ENCODE measurements around the gene B4GALNT4. TPM values are rescaled to one million over a fixed set of nuclear protein-coding genes. Genes with fewer than 3 reads are reported as not detected.

The B4GALNT4 gene
- total and polyA plus RNA-seq, 2 of the 13 experiments (the other 11 are each of a cell fraction or from before 2014, with no cell fraction given), result 30.5 to 50.1 TPM

DNA sequence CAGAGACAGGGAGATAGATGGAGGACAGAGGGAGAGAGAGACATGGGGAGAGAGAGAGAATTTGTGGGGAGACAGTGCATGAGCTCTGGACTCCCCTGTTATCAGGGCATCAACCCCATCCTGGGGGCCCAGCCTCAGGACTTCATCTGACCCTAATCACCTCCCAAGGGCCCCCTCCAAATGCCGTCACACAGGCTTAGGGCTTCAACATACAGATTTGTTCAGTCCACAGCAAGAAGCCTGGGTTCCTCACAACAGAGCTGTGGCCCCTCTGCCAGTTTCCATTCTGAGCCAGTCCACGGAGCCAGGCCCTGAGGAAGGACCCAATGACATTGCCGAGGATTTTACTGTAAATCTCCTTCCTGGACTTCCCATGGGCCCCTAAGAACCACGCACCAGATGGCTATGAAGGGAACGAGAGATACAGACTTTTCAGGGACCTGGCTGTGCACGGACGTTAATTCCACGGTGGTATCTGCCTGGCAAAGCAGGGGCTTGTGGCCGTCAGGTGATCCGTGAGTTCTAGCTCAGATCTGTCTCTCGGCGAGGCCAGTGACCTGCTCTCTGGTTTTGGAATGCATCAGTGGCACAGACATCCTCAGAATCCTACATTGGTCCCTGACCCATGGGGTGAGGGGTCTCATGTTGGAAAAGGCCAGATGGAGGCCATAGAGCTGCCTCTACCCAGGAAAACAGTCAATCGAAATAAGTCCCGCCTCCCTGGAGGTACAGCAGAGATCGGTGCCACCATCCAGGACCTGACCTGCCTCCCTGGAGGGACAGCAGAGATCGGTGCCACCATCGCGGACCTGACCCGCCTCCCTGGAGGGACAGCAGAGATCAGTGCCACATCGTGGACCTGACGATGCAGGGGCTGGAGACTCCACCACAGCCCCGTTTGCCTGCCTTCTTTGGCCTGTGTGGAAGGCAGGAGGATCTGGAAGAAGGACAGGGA, 8.7 kb upstream of the B4GALNT4 start:
- Histone ChIP-seq H3K79me2 (ENCODE audit: insufficient read depth, low read length) (no peaks in the 10 kb centered on the region), H3K9me3 (ENCODE audit: low read length) (peaks cover 9% of the 10 kb centered on the region), H3K27me3 (ENCODE audit: control insufficient read depth in 1 of 2, insufficient read depth in 2 of 2, low read length in 2 of 2) (peaks cover 4 to 12% of the 10 kb centered on the region in 2 experiments; a peak in 3 of 5 replicates), H3K4me1 (ENCODE audit: insufficient read depth, low read length) (peaks cover 19% of the 10 kb centered on the region), H3K4me2 (ENCODE audit: low read depth, low read length) (no peak overlapping the region), H3K9ac (ENCODE audit: insufficient read depth, low read depth, low read length) (no peak overlapping the region), H3K4me3 (replicated peaks in 1 of 3; ENCODE audit: insufficient read depth in 1 of 3, low read depth in 2 of 3, low read length in 3 of 3) (no peak overlapping the region), H3K36me3 (replicated peaks in 1 of 2; ENCODE audit: control insufficient read depth in 1 of 2, insufficient read depth in 2 of 2, low read length in 2 of 2) (no peaks in the 10 kb centered on the region), H4K20me1 (ENCODE audit: insufficient read depth, low read length) (no peaks in the 10 kb centered on the region), H3K27ac (ENCODE audit: extremely low read length, insufficient read depth, low read length) (no peak overlapping the region), H2AFZ (ENCODE audit: low read length) (no peak overlapping the region)
- ChIA-PET CTCF (ENCODE audit: low intra/inter-chr PET ratio, low total read pairs) (no interaction called here), POLR2A (no interaction called here)
- FAIRE-seq (no peak), DNase-seq (ENCODE audit: low spot score) (no peak), ATAC-seq (no peak)
- intact Hi-C loops (cut with micrococcal nuclease; ENCODE audit: unreplicated experiment) (no loop called here), in situ Hi-C loops (cut with HindIII; ENCODE audit: extremely low pct_ligation_motif_present, low pct_unique_long_range_greater_than_20kb) (no loop called here)
- 63% methylated on average over 18 of the region's 22 CpGs for WGBS (ENCODE audit: low lambda C conversion rate)
- BruUV-seq (replicated peaks), result no TSS peak
- TF ChIP-seq, protein P1, sequence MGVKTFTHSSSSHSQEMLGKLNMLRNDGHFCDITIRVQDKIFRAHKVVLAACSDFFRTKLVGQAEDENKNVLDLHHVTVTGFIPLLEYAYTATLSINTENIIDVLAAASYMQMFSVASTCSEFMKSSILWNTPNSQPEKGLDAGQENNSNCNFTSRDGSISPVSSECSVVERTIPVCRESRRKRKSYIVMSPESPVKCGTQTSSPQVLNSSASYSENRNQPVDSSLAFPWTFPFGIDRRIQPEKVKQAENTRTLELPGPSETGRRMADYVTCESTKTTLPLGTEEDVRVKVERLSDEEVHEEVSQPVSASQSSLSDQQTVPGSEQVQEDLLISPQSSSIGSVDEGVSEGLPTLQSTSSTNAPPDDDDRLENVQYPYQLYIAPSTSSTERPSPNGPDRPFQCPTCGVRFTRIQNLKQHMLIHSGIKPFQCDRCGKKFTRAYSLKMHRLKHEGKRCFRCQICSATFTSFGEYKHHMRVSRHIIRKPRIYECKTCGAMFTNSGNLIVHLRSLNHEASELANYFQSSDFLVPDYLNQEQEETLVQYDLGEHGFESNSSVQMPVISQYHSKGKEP (CRISPR knock-in tag; IDR thresholded peaks at IDR 0.05), result no peak
- TF ChIP-seq, protein P2, sequence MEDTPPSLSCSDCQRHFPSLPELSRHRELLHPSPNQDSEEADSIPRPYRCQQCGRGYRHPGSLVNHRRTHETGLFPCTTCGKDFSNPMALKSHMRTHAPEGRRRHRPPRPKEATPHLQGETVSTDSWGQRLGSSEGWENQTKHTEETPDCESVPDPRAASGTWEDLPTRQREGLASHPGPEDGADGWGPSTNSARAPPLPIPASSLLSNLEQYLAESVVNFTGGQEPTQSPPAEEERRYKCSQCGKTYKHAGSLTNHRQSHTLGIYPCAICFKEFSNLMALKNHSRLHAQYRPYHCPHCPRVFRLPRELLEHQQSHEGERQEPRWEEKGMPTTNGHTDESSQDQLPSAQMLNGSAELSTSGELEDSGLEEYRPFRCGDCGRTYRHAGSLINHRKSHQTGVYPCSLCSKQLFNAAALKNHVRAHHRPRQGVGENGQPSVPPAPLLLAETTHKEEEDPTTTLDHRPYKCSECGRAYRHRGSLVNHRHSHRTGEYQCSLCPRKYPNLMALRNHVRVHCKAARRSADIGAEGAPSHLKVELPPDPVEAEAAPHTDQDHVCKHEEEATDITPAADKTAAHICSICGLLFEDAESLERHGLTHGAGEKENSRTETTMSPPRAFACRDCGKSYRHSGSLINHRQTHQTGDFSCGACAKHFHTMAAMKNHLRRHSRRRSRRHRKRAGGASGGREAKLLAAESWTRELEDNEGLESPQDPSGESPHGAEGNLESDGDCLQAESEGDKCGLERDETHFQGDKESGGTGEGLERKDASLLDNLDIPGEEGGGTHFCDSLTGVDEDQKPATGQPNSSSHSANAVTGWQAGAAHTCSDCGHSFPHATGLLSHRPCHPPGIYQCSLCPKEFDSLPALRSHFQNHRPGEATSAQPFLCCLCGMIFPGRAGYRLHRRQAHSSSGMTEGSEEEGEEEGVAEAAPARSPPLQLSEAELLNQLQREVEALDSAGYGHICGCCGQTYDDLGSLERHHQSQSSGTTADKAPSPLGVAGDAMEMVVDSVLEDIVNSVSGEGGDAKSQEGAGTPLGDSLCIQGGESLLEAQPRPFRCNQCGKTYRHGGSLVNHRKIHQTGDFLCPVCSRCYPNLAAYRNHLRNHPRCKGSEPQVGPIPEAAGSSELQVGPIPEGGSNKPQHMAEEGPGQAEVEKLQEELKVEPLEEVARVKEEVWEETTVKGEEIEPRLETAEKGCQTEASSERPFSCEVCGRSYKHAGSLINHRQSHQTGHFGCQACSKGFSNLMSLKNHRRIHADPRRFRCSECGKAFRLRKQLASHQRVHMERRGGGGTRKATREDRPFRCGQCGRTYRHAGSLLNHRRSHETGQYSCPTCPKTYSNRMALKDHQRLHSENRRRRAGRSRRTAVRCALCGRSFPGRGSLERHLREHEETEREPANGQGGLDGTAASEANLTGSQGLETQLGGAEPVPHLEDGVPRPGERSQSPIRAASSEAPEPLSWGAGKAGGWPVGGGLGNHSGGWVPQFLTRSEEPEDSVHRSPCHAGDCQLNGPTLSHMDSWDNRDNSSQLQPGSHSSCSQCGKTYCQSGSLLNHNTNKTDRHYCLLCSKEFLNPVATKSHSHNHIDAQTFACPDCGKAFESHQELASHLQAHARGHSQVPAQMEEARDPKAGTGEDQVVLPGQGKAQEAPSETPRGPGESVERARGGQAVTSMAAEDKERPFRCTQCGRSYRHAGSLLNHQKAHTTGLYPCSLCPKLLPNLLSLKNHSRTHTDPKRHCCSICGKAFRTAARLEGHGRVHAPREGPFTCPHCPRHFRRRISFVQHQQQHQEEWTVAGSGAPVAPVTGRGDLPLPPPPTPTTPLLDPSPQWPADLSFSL (CRISPR knock-in tag; IDR thresholded peaks at IDR 0.05), result no peak
- no peak for TF ChIP-seq ZFAT (CRISPR knock-in tag; conservative IDR thresholded peaks at IDR 0.05)
- no peak for TF ChIP-seq ZNF674 (CRISPR knock-in tag; IDR thresholded peaks at IDR 0.05; ENCODE audit: low read depth)
- TF ChIP-seq FOXO1 (CRISPR knock-in tag; IDR thresholded peaks at IDR 0.05), result no peak
- TF ChIP-seq ZNF790 (CRISPR knock-in tag; IDR thresholded peaks at IDR 0.05; ENCODE audit: borderline replicate concordance), result no peak
- no peak for TF ChIP-seq CAMTA2 (CRISPR knock-in tag; IDR thresholded peaks at IDR 0.05; ENCODE audit: borderline replicate concordance)
- no peak for TF ChIP-seq SALL2 (CRISPR knock-in tag; IDR thresholded peaks at IDR 0.05)
- no peak for TF ChIP-seq IRX3 (CRISPR knock-in tag; IDR thresholded peaks at IDR 0.05; ENCODE audit: borderline replicate concordance, low read depth)
- TF ChIP-seq ZNF713 (CRISPR knock-in tag; IDR thresholded peaks at IDR 0.05), result no peak
- TF ChIP-seq SMAD9 (CRISPR knock-in tag; IDR thresholded peaks at IDR 0.05), result no peak
- TF ChIP-seq PPARG (CRISPR knock-in tag; conservative IDR thresholded peaks at IDR 0.05), result no peak
- TF ChIP-seq, protein P3, sequence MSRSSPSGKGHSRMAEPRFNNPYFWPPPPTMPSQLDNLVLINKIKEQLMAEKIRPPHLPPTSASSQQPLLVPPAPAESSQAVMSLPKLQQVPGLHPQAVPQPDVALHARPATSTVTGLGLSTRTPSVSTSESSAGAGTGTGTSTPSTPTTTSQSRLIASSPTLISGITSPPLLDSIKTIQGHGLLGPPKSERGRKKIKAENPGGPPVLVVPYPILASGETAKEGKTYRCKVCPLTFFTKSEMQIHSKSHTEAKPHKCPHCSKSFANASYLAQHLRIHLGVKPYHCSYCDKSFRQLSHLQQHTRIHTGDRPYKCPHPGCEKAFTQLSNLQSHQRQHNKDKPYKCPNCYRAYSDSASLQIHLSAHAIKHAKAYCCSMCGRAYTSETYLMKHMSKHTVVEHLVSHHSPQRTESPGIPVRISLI (CRISPR knock-in tag; IDR thresholded peaks at IDR 0.05; ENCODE audit: borderline replicate concordance), result no peak
- no peak for TF ChIP-seq ZNF430 (CRISPR knock-in tag; IDR thresholded peaks at IDR 0.05)
